ENCODE measurements around the gene SPINK13. TPM values are rescaled to one million over a fixed set of nuclear protein-coding genes. Genes with fewer than 3 reads are reported as not detected.

Gene SPINK13
- polyA plus RNA-seq, 1 experiment = not detected

- CTCF ChIA-PET = no interaction called here
Observed at GRCh38 chr5:148230240-148230639, 38.4 kb upstream of the SPINK13 start.

DNA sequence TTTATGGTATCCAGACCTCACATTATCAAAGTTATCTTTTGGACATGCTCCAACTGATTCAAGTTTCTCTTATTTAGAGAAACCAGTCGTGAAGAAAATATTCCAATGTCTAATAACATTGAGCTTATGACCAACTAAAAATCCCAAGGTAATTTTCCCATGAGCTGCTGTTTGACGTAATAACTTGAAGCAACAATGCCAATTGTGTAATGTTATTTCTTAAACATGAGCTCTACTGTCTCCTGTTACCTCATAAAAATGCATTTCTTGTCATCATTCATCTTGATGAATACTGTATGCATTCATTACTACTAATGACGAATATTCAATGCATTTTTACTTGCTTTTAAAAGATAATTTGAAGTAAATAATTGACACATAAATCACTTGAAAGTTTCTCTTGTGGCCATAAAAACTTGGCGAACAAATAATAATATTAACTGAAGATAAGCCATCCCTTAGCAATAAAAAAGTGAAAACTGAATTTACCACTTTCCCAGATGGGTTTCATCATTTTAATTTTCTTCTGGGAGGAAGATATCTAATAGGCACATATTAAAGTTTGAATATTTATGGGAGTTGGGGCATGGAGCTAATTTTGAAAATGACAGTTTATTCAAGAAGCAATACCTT lies 30.7 kb upstream of the SPINK13 start:
- POLR2A ChIA-PET = no interaction called here
- CTCF ChIA-PET = no interaction called here
- DNase-seq (ENCODE audit: low read depth, low spot score) = no peak

More at GRCh38 chr5:148230240-148230639, 38.4 kb upstream of the SPINK13 start:
- TF ChIP-seq, protein P1, sequence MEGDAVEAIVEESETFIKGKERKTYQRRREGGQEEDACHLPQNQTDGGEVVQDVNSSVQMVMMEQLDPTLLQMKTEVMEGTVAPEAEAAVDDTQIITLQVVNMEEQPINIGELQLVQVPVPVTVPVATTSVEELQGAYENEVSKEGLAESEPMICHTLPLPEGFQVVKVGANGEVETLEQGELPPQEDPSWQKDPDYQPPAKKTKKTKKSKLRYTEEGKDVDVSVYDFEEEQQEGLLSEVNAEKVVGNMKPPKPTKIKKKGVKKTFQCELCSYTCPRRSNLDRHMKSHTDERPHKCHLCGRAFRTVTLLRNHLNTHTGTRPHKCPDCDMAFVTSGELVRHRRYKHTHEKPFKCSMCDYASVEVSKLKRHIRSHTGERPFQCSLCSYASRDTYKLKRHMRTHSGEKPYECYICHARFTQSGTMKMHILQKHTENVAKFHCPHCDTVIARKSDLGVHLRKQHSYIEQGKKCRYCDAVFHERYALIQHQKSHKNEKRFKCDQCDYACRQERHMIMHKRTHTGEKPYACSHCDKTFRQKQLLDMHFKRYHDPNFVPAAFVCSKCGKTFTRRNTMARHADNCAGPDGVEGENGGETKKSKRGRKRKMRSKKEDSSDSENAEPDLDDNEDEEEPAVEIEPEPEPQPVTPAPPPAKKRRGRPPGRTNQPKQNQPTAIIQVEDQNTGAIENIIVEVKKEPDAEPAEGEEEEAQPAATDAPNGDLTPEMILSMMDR (IDR thresholded peaks at IDR 0.05; ENCODE audit: low read depth, low read length) = no peak
- no peak for DNase-seq (ENCODE audit: low read depth, low spot score)
- no peaks in the 10 kb centered on the region for H3K27me3 ChIP-seq (ENCODE audit: control insufficient read depth, insufficient read depth, low read length)
- no peaks in the 10 kb centered on the region for H3K9me3 ChIP-seq (ENCODE audit: control insufficient read depth, insufficient read depth, low read length)
- POLR2A ChIA-PET = no interaction called here
- H3K4me3 ChIP-seq (ENCODE audit: low read depth, low read length) = no peak overlapping the region
- no peak overlapping the region for H3K27ac ChIP-seq (ENCODE audit: low read depth, low read length)

DNA sequence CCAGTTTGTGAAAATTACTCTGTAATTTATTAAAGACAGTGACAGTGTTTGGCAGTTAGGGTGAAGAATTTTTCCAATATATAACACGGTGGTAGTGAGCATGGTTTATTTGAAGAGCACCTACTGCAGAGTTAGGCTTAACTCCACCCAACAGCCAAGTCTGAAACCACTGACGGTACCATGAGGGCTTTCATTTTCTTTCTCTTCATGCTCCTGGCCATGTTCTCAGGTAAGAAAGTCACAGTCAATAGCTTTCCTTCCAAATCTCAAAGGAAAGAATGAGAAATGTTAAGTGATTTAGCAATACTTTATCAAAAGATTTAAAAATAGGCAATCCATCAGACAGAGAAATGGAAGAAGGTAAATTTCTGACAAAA lies 30.2 kb upstream of the SPINK13 start, which contains the start of gene MARCOL:
Gene MARCOL, plus strand, starts transcription at position 108 of the 377 bp plus-strand sequence. Its CDS starts 73 bp downstream, at position 181.
- no peak within 1 kb of the TSS for H3K4me3 ChIP-seq (ENCODE audit: low read depth, low read length)
- H3K27ac ChIP-seq (ENCODE audit: low read depth, low read length) = no peak within 1 kb of the TSS
- H3K9me3 ChIP-seq (ENCODE audit: control insufficient read depth, insufficient read depth, low read length) = no peaks in the 10 kb centered on the region
- TF ChIP-seq, protein P1 (IDR thresholded peaks at IDR 0.05; ENCODE audit: low read depth, low read length) = no peak
- ChIA-PET CTCF (no interaction called here), POLR2A (no interaction called here)
- DNase-seq (ENCODE audit: low read depth, low spot score) = no peak
- H3K27me3 ChIP-seq (ENCODE audit: control insufficient read depth, insufficient read depth, low read length) = no peaks in the 10 kb centered on the region

More for the DNA sequence above, 30.7 kb upstream of the SPINK13 start:
- no peak overlapping the region for H3K27ac ChIP-seq (ENCODE audit: low read depth, low read length)
- no peak overlapping the region for H3K4me3 ChIP-seq (ENCODE audit: low read depth, low read length)
- H3K9me3 ChIP-seq (ENCODE audit: control insufficient read depth, insufficient read depth, low read length) = no peaks in the 10 kb centered on the region
- TF ChIP-seq, protein P1 (IDR thresholded peaks at IDR 0.05; ENCODE audit: low read depth, low read length) = no peak
- H3K27me3 ChIP-seq (ENCODE audit: control insufficient read depth, insufficient read depth, low read length) = no peaks in the 10 kb centered on the region

GRCh38 chr5:148248894-148249293 lies 19.7 kb upstream of the SPINK13 start:
- no peak for DNase-seq (ENCODE audit: low read depth, low spot score)
- Histone ChIP-seq H3K27ac (ENCODE audit: low read depth, low read length) (no peak overlapping the region), H3K4me3 (ENCODE audit: low read depth, low read length) (no peak overlapping the region), H3K9me3 (ENCODE audit: control insufficient read depth, insufficient read depth, low read length) (no peaks in the 10 kb centered on the region), H3K27me3 (ENCODE audit: control insufficient read depth, insufficient read depth, low read length) (no peaks in the 10 kb centered on the region)
- ChIA-PET CTCF (interaction anchor here (1.4 kb wide), 1 partner anchor 482 kb away, joined by 3 read pairs; no protein-coding TSS in a partner anchor), POLR2A (no interaction called here)
- TF ChIP-seq, protein P1 (IDR thresholded peaks at IDR 0.05; ENCODE audit: low read depth, low read length) = no peak

- no peak overlapping the region for H3K4me3 ChIP-seq (ENCODE audit: low read depth, low read length)
- no peaks in the 10 kb centered on the region for H3K27me3 ChIP-seq (ENCODE audit: control insufficient read depth, insufficient read depth, low read length)
- H3K27ac ChIP-seq (ENCODE audit: low read depth, low read length) = no peak overlapping the region
- POLR2A ChIA-PET = no interaction called here
- H3K9me3 ChIP-seq (ENCODE audit: control insufficient read depth, insufficient read depth, low read length) = no peaks in the 10 kb centered on the region
- no peak for DNase-seq (ENCODE audit: low read depth, low spot score)
- TF ChIP-seq, protein P1 (IDR thresholded peaks at IDR 0.05; ENCODE audit: low read depth, low read length) = no peak
- CTCF ChIA-PET = no interaction called here
Observed at GRCh38 chr5:148255456-148255855, 13.1 kb upstream of the SPINK13 start.

Data from AG04450 (cell line).